Measurements from ENCODE around the gene RHOBTB1. TPM values are rescaled to one million over a fixed set of nuclear protein-coding genes. Genes with fewer than 3 reads are reported as not detected.

RHOBTB1 gene
- total and polyA plus RNA-seq, 2 experiments from 2014 or later = 4.6 to 13.2 TPM

DNA sequence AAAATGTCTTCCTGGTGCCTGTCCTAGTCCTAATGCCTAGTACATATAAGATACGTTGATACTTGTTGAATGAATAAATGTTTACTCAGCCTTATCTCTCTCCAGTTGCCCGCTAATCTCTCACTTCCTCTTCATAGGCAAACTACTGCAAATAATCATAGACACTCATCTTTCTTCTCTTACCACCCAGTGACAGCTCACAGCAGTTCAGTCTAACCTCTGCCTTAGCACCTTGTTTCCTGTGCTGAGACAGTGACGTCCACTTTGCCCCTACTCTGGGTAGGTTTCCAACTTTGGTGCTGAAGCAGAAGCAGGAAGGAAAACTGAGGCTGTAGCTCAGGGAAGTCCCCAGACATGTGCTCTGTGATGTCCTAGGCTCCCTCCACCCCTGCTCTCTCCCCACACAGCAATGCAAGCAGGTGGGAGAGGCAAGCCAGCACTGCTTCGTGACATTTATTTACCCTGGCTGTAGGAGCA, 45.5 kb upstream of the RHOBTB1 start:
- no peaks in the 10 kb centered on the region for H3K79me2 ChIP-seq (replicated peaks; ENCODE audit: insufficient read depth)
- Mint-ChIP-seq H3K27ac (no peak overlapping the region), H3K4me3 (no peak overlapping the region), H3K4me1 (peaks cover 10% of the 10 kb centered on the region), H3K36me3 (ENCODE audit: low read depth) (no peaks in the 10 kb centered on the region; the same call in 2 of the 3 replicates), H3K9me3 (peaks cover 6% of the 10 kb centered on the region), H3K27me3 (ENCODE audit: insufficient read depth, low read depth, poor library complexity) (peaks cover 2% of the 10 kb centered on the region)
- peaks cover 8% of the 10 kb centered on the region; the same call in 1 of the 2 replicates for H3K9me2 ChIP-seq (ENCODE audit: insufficient read depth)
- TF ChIP-seq ZNF462 (CRISPR knock-in tag; IDR thresholded peaks at IDR 0.05) = no peak
- TF ChIP-seq EZH2phosphoT487 (IDR thresholded peaks at IDR 0.05; ENCODE audit: unreplicated experiment) = no peak
- TF ChIP-seq JUNB (IDR thresholded peaks at IDR 0.05; ENCODE audit: unreplicated experiment) = no peak
- no peak for TF ChIP-seq REST (IDR thresholded peaks at IDR 0.05; ENCODE audit: unreplicated experiment)
- no peak for TF ChIP-seq ZNF114 (CRISPR knock-in tag; IDR thresholded peaks at IDR 0.05)
- TF ChIP-seq EZH2 (IDR thresholded peaks at IDR 0.05; ENCODE audit: low read depth, unreplicated experiment) = no peak
- no peak for TF ChIP-seq STAT1 (IDR thresholded peaks at IDR 0.05; ENCODE audit: unreplicated experiment)
- no peak for TF ChIP-seq CREB1 (CRISPR knock-in tag; IDR thresholded peaks at IDR 0.05; ENCODE audit: low read depth)
- no peak for TF ChIP-seq NANOG (IDR thresholded peaks at IDR 0.05; ENCODE audit: borderline replicate concordance)
- no peak for TF ChIP-seq ZNF331 (CRISPR knock-in tag; IDR thresholded peaks at IDR 0.05; ENCODE audit: low read depth)
- TF ChIP-seq POLR2AphosphoS5 (IDR thresholded peaks at IDR 0.05; ENCODE audit: low read depth) = no peak
- TF ChIP-seq, protein P1, sequence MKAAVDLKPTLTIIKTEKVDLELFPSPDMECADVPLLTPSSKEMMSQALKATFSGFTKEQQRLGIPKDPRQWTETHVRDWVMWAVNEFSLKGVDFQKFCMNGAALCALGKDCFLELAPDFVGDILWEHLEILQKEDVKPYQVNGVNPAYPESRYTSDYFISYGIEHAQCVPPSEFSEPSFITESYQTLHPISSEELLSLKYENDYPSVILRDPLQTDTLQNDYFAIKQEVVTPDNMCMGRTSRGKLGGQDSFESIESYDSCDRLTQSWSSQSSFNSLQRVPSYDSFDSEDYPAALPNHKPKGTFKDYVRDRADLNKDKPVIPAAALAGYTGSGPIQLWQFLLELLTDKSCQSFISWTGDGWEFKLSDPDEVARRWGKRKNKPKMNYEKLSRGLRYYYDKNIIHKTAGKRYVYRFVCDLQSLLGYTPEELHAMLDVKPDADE (IDR thresholded peaks at IDR 0.05) = no peak
- no peak for ATAC-seq
- no peak overlapping the region for H3K4me3 ChIP-seq
- H3K27ac ChIP-seq (ENCODE audit: low read depth) = no peak overlapping the region
- no peaks in the 10 kb centered on the region for H3K36me3 ChIP-seq (ENCODE audit: insufficient read depth)
- no peaks in the 10 kb centered on the region for H3F3A ChIP-seq (replicated peaks; ENCODE audit: low read depth)
- no peak overlapping the region for H3K4me2 ChIP-seq
- DNase-seq (ENCODE audit: low spot score) = no peak
- no peaks in the 10 kb centered on the region for H4K20me1 ChIP-seq (replicated peaks; ENCODE audit: insufficient read depth)
- H3K4me1 ChIP-seq (ENCODE audit: insufficient read depth) = peaks cover 7% of the 10 kb centered on the region; the same call in 1 of the 2 replicates
- H3K27me3 ChIP-seq (ENCODE audit: insufficient read depth) = no peaks in the 10 kb centered on the region
- H2AFZ ChIP-seq = no peak overlapping the region

All from GM23338 (cell line).